Mesendoderm (in vitro differentiated cells): Measurements from ENCODE around the gene KDM6A.

ENCODE experiments used
- DNase-seq: peaks from one replicate; pipeline ENCODE4 v3.0.0; 2013
- H2AK5ac ChIP-seq: 2 replicates; pipeline ENCODE4 v1.6.1; 2013; ENCODE audit warnings: low read length, inconsistent platforms
- H2BK120ac ChIP-seq: 2 replicates; pipeline ENCODE4 v1.6.1; 2013; ENCODE audit warnings: low read depth, mild to moderate bottlenecking, low read length, moderate library complexity, mixed read lengths
- H2BK15ac ChIP-seq: replicated peaks from 2 replicates; pipeline ENCODE4 v1.6.1; 2013; ENCODE audit warnings: low read depth, mild to moderate bottlenecking, moderate library complexity
- H2BK5ac ChIP-seq: 2 replicates; pipeline ENCODE4 v1.6.1; 2013; ENCODE audit warnings: low read length, inconsistent platforms
- H3K18ac ChIP-seq: 2 replicates; pipeline ENCODE4 v1.6.1; 2013; ENCODE audit warnings: mild to moderate bottlenecking, low read length, mixed read lengths
- H3K23ac ChIP-seq: one replicate; pipeline ENCODE4 v1.6.1; 2013; ENCODE audit warnings: low read length
- H3K27ac ChIP-seq: 2 replicates; pipeline ENCODE4 v1.5.1; 2013; ENCODE audit warnings: low read depth, mild to moderate bottlenecking, inconsistent platforms, low read length, moderate library complexity
- H3K27me3 ChIP-seq: 2 replicates; pipeline ENCODE4 v1.6.1; 2013; ENCODE audit warnings: low read length, control low read depth, mild to moderate bottlenecking, inconsistent platforms; ENCODE audit not compliant: insufficient read depth, poor library complexity
- H3K36me3 ChIP-seq: 2 replicates; pipeline ENCODE4 v1.6.1; 2013; ENCODE audit warnings: low read length, inconsistent platforms; ENCODE audit not compliant: control insufficient read depth, insufficient read depth
- H3K4ac ChIP-seq: one replicate; pipeline ENCODE4 v1.6.1; 2013; ENCODE audit warnings: low read depth, mild to moderate bottlenecking, low read length, moderate library complexity
- H3K4me1 ChIP-seq: 2 replicates; pipeline ENCODE4 v1.6.1; 2013; ENCODE audit warnings: low read depth, low read length, inconsistent platforms; ENCODE audit not compliant: control insufficient read depth
- H3K4me2 ChIP-seq: 2 replicates; pipeline ENCODE4 v1.6.1; 2013; ENCODE audit warnings: low read length
- H3K4me3 ChIP-seq: 2 replicates; pipeline ENCODE4 v1.5.1; 2013; ENCODE audit warnings: mild to moderate bottlenecking, low read length
- H3K56ac ChIP-seq: one replicate; pipeline ENCODE4 v1.6.1; 2013; ENCODE audit warnings: low read length
- H3K79me1 ChIP-seq: 2 replicates; pipeline ENCODE4 v1.6.1; 2013; ENCODE audit warnings: low read length, inconsistent platforms
- H3K79me2 ChIP-seq: 2 replicates; pipeline ENCODE4 v1.6.1; 2013; ENCODE audit warnings: mild to moderate bottlenecking, low read length; ENCODE audit not compliant: control insufficient read depth, insufficient read depth
- H3K9ac ChIP-seq: 2 replicates; pipeline ENCODE4 v1.6.1; 2013; ENCODE audit warnings: low read length, inconsistent platforms
- H4K5ac ChIP-seq: one replicate; pipeline ENCODE4 v1.6.1; 2013; ENCODE audit warnings: low read length
- H4K8ac ChIP-seq: one replicate; pipeline ENCODE4 v1.6.1; 2013; ENCODE audit warnings: low read depth, mild to moderate bottlenecking, control low read depth, low read length, moderate library complexity
- WGBS: extraction: QIAGEN DNeasy Blood & Tissue Kit; methylation state at CpG from one replicate; pipeline ENCODE4 v1.1.7; 2013; ENCODE audit warnings: low lambda C conversion rate, missing lambda C conversion rate; ENCODE audit not compliant: insufficient coverage; ENCODE audit errors: extremely low coverage; 5-methylcytosine and 5-hydroxymethylcytosine counted together

Gene KDM6A

GRCh38 chrX:45017946-45018345 is 145.0 kb downstream of the KDM6A start:
- Histone ChIP-seq H3K4me2 (no peak overlapping the region), H2BK120ac (no peak overlapping the region), H3K9ac (no peak overlapping the region), H4K5ac (no peak overlapping the region), H3K79me2 (peaks cover 41% of the 10 kb centered on the region), H3K23ac (no peak overlapping the region), H2AK5ac (no peak overlapping the region), H3K56ac (no peak overlapping the region), H3K36me3 (no peaks in the 10 kb centered on the region), H2BK5ac (no peak overlapping the region), H2BK15ac (no peak overlapping the region), H3K4me3 (no peak overlapping the region), H3K4me1 (no peaks in the 10 kb centered on the region), H3K4ac (no peak overlapping the region), H3K18ac (no peak overlapping the region), H3K79me1 (no peaks in the 10 kb centered on the region), H3K27ac (no peak overlapping the region), H3K27me3 (no peaks in the 10 kb centered on the region), H4K8ac (no peak overlapping the region)
- no peak for DNase-seq
- no CpG with 5 or more reads among the region's 3 CpGs for WGBS

DNA sequence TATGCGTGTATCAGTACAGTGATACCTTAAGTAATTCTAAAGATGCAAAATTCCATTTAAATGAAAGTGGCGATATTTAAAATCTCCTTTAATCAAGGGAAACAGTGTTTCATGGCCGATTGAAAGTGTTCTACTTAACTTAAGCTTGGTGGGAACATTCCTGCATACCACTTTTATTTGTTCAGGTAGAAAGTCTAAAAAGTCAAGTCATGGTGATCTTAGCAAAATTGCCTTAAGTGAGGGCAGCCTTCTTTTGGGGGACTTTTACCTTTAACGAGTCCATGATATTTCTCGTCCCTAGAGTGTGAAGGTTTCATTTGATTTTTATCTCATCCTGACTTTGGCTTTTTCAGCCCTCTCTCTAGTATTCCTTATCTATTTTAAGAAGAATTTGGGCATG is 149.2 kb downstream of the KDM6A start:
- DNase-seq = peak; percentile 26
- WGBS = no CpG with 5 or more reads among the region's 5 CpGs
- H3K23ac ChIP-seq = no peak overlapping the region
- no peak overlapping the region for H2AK5ac ChIP-seq
- H4K8ac ChIP-seq = no peak overlapping the region
- H3K4me3 ChIP-seq = no peak overlapping the region
- no peaks in the 10 kb centered on the region for H3K79me1 ChIP-seq
- H2BK5ac ChIP-seq = no peak overlapping the region
- no peak overlapping the region for H2BK15ac ChIP-seq
- no peak overlapping the region for H4K5ac ChIP-seq
- no peaks in the 10 kb centered on the region for H3K27me3 ChIP-seq
- H3K4me1 ChIP-seq = no peaks in the 10 kb centered on the region
- peaks cover 46% of the 10 kb centered on the region for H3K79me2 ChIP-seq
- no peak overlapping the region for H2BK120ac ChIP-seq
- H3K9ac ChIP-seq = no peak overlapping the region
- no peak overlapping the region for H3K56ac ChIP-seq
- H3K36me3 ChIP-seq = no peaks in the 10 kb centered on the region
- H3K18ac ChIP-seq = no peak overlapping the region
- H3K4ac ChIP-seq = no peak overlapping the region
- H3K4me2 ChIP-seq = no peak overlapping the region
- H3K27ac ChIP-seq = no peak overlapping the region

- no peak overlapping the region for H3K23ac ChIP-seq
- no CpG with 5 or more reads among the region's 1 CpG for WGBS
- no peak overlapping the region for H3K27ac ChIP-seq
- peaks cover 40% of the 10 kb centered on the region for H3K79me2 ChIP-seq
- no peak overlapping the region for H3K4me3 ChIP-seq
- H2AK5ac ChIP-seq = no peak overlapping the region
- H3K79me1 ChIP-seq = no peaks in the 10 kb centered on the region
- no peak overlapping the region for H2BK5ac ChIP-seq
- no peak overlapping the region for H3K56ac ChIP-seq
- no peaks in the 10 kb centered on the region for H3K36me3 ChIP-seq
- H2BK120ac ChIP-seq = no peak overlapping the region
- no peak overlapping the region for H2BK15ac ChIP-seq
- no peaks in the 10 kb centered on the region for H3K4me1 ChIP-seq
- no peak for DNase-seq
- no peaks in the 10 kb centered on the region for H3K27me3 ChIP-seq
- H3K9ac ChIP-seq = no peak overlapping the region
- H3K18ac ChIP-seq = no peak overlapping the region
- no peak overlapping the region for H4K5ac ChIP-seq
- H3K4me2 ChIP-seq = no peak overlapping the region
- no peak overlapping the region for H3K4ac ChIP-seq
- H4K8ac ChIP-seq = no peak overlapping the region
These were observed 151.5 kb downstream of the KDM6A start for GRCh38 chrX:45024501-45024900.

GRCh38 chrX:45026036-45026435 is 153.0 kb downstream of the KDM6A start:
- H3K18ac ChIP-seq = no peak overlapping the region
- no peak overlapping the region for H2BK5ac ChIP-seq
- H3K4me1 ChIP-seq = no peaks in the 10 kb centered on the region
- H3K79me2 ChIP-seq = peaks cover 46% of the 10 kb centered on the region
- H4K5ac ChIP-seq = no peak overlapping the region
- no CpG with 5 or more reads among the region's 2 CpGs for WGBS
- DNase-seq = no peak
- no peaks in the 10 kb centered on the region for H3K79me1 ChIP-seq
- no peak overlapping the region for H2AK5ac ChIP-seq
- H2BK120ac ChIP-seq = no peak overlapping the region
- H3K4me2 ChIP-seq = no peak overlapping the region
- H3K36me3 ChIP-seq = no peaks in the 10 kb centered on the region
- no peak overlapping the region for H3K27ac ChIP-seq
- no peaks in the 10 kb centered on the region for H3K27me3 ChIP-seq
- H3K4ac ChIP-seq = no peak overlapping the region
- no peak overlapping the region for H3K9ac ChIP-seq
- H2BK15ac ChIP-seq = no peak overlapping the region
- H3K23ac ChIP-seq = no peak overlapping the region
- no peak overlapping the region for H4K8ac ChIP-seq
- no peak overlapping the region for H3K4me3 ChIP-seq
- H3K56ac ChIP-seq = no peak overlapping the region

GRCh38 chrX:45031830-45032378 is 158.9 kb downstream of the KDM6A start:
- Histone ChIP-seq H3K4me1 (no peaks in the 10 kb centered on the region), H4K5ac (no peak overlapping the region), H3K27me3 (no peaks in the 10 kb centered on the region), H4K8ac (no peak overlapping the region), H3K79me2 (peaks cover 27% of the 10 kb centered on the region), H2BK5ac (no peak overlapping the region), H3K36me3 (no peaks in the 10 kb centered on the region), H3K56ac (no peak overlapping the region), H3K18ac (no peak overlapping the region), H3K23ac (no peak overlapping the region), H3K4me2 (no peak overlapping the region), H3K4me3 (no peak overlapping the region), H2AK5ac (no peak overlapping the region), H2BK15ac (no peak overlapping the region), H2BK120ac (no peak overlapping the region), H3K79me1 (no peaks in the 10 kb centered on the region), H3K27ac (no peak overlapping the region), H3K9ac (no peak overlapping the region), H3K4ac (no peak overlapping the region)
- no CpG with 5 or more reads among the region's 3 CpGs for WGBS
- DNase-seq = no peak

DNA sequence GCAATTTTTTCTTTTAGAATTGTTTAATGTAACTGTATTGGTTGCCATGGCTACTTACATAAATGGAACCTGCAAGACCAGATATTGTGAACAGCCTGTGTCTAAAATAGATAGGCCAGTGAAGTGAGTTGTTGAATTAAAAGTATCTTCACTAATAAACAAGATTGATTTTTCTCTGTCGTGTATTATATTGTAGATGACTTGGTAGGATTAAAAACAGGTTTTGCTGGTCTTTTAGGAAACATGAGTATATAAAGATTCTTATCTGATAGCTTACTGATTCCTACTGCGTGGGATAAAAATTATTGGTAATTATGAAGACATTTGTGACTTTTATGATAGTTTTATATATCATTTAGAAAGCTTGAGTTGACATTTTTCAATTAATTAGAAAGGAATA is 162.1 kb downstream of the KDM6A start:
- no peak overlapping the region for H3K4me2 ChIP-seq
- no peak overlapping the region for H3K4me3 ChIP-seq
- no peak overlapping the region for H2AK5ac ChIP-seq
- no peak overlapping the region for H3K9ac ChIP-seq
- no peak overlapping the region for H3K27ac ChIP-seq
- no peak overlapping the region for H4K8ac ChIP-seq
- peaks cover 14% of the 10 kb centered on the region for H3K79me2 ChIP-seq
- no peak overlapping the region for H3K18ac ChIP-seq
- no peaks in the 10 kb centered on the region for H3K4me1 ChIP-seq
- H3K56ac ChIP-seq = no peak overlapping the region
- no peaks in the 10 kb centered on the region for H3K36me3 ChIP-seq
- H3K27me3 ChIP-seq = no peaks in the 10 kb centered on the region
- no peak for DNase-seq
- no peak overlapping the region for H3K4ac ChIP-seq
- WGBS = no CpG with 5 or more reads among the region's 2 CpGs
- no peaks in the 10 kb centered on the region for H3K79me1 ChIP-seq
- H2BK15ac ChIP-seq = no peak overlapping the region
- no peak overlapping the region for H2BK5ac ChIP-seq
- H2BK120ac ChIP-seq = no peak overlapping the region
- no peak overlapping the region for H4K5ac ChIP-seq
- H3K23ac ChIP-seq = no peak overlapping the region
